SU-DHL-6 (cell line): Measurements from ENCODE around the gene ANKRD49.
"Not testable (repeated sequence)": the region's sequence is repeated elsewhere in the genome, so short reads cannot be mapped to it uniquely, and the experiment has no call there.

ENCODE experiments used
- H2AFZ ChIP-seq: fragments of 200-600 bp; sonication (generic); 2 replicates; pipeline ENCODE4 v1.6.1; 2014; ENCODE audit warnings: low read depth, mild to moderate bottlenecking, moderate library complexity, mixed read lengths, antibody characterized with exemption, low read length; ENCODE audit not compliant: severe bottlenecking
- H3F3A ChIP-seq: fragments of 200-600 bp; shearing (Covaris generic); 2 replicates; pipeline ENCODE4 v1.6.0; 2016; ENCODE audit warnings: antibody characterized with exemption, mild to moderate bottlenecking; ENCODE audit not compliant: insufficient read depth
- H3K27ac ChIP-seq: fragments of 200-600 bp; sonication (generic); 2 replicates; pipeline ENCODE4 v1.5.1; 2016; ENCODE audit warnings: low read depth, mild to moderate bottlenecking, low read length, moderate library complexity, mixed read lengths
- H3K27me3 ChIP-seq: fragments of 200-600 bp; sonication (generic), shearing (Covaris generic); 2 replicates; pipeline ENCODE4 v1.6.0; 2014; ENCODE audit warnings: mild to moderate bottlenecking, low read length
- H3K36me3 ChIP-seq: fragments of 200-600 bp; sonication (generic); 2 replicates; pipeline ENCODE4 v1.6.1; 2014; ENCODE audit warnings: mild to moderate bottlenecking, low read length, mixed read lengths
- H3K4me2 ChIP-seq: fragments of 300-600, 200-600 bp; shearing (Covaris generic), sonication (generic); 2 replicates; pipeline ENCODE4 v1.6.0; 2014; ENCODE audit warnings: low read length, low read depth, mild to moderate bottlenecking; ENCODE audit not compliant: poor library complexity, severe bottlenecking
- H3K4me3 ChIP-seq: fragments of 200-600 bp; sonication (generic); 2 replicates; pipeline ENCODE4 v1.5.1; 2014; ENCODE audit warnings: antibody characterized with exemption, low read length, mild to moderate bottlenecking, mixed read lengths; ENCODE audit not compliant: insufficient read depth, poor library complexity, severe bottlenecking
- H3K79me2 ChIP-seq: fragments of 200-600 bp; sonication (generic); 2 replicates; pipeline ENCODE4 v1.6.1; 2014; ENCODE audit warnings: mild to moderate bottlenecking, low read length, moderate library complexity; ENCODE audit not compliant: insufficient read depth
- H3K9ac ChIP-seq: fragments of 200-600 bp; sonication (generic); 2 replicates; pipeline ENCODE4 v1.7.0; 2014; ENCODE audit warnings: mild to moderate bottlenecking, low read length
- H3K9me2 ChIP-seq: fragments of 200-600 bp; sonication (generic); replicated peaks from 2 replicates; pipeline ENCODE4 v1.6.1; 2014; ENCODE audit warnings: low read length; ENCODE audit not compliant: insufficient read depth
- H3K9me3 ChIP-seq: fragments of 200-600 bp; sonication (generic); 2 replicates; pipeline ENCODE4 v1.6.1; 2014; ENCODE audit warnings: low read length, mixed read lengths; ENCODE audit not compliant: insufficient read depth
- H4K20me1 ChIP-seq: fragments of 200-600 bp; sonication (generic); 2 replicates; pipeline ENCODE4 v1.6.1; 2014; ENCODE audit warnings: low read depth, mild to moderate bottlenecking, antibody characterized with exemption, low read length, moderate library complexity, mixed read lengths
- CTCF ChIP-seq: fragments of 200-600 bp; sonication (generic); IDR thresholded peaks from one replicate; pipeline ENCODE4 v1.5.1; 2017; ENCODE audit warnings: antibody characterized with exemption, mild to moderate bottlenecking, low read length, moderate library complexity; ENCODE audit not compliant: insufficient read depth, poor library complexity, severe bottlenecking
- EZH2phosphoT487 ChIP-seq: fragments of 200-600 bp; sonication (generic), shearing (Covaris generic); conservative IDR thresholded peaks from 2 replicates; pipeline ENCODE4 v1.6.1; 2018; ENCODE audit warnings: mild to moderate bottlenecking, antibody characterized with exemption, low read length, moderate library complexity, mixed read lengths

Gene ANKRD49

GRCh38 chr11:94504689-94505293 is 11.0 kb downstream of the ANKRD49 start:
- Histone ChIP-seq H3K4me3 (no peak overlapping the region), H3K9ac (no peak overlapping the region), H2AFZ (no peak overlapping the region), H3K27me3 (no peaks in the 10 kb centered on the region), H3K4me2 (no peak overlapping the region), H3K27ac (no peak overlapping the region), H3K36me3 (peaks cover 5% of the 10 kb centered on the region; the same call in 1 of the 2 replicates), H3K9me2 (no peaks in the 10 kb centered on the region), H3K79me2 (no peaks in the 10 kb centered on the region), H3K9me3 (no peaks in the 10 kb centered on the region), H4K20me1 (0 out of 2 replicates have a peak, but pooled peaks cover 3% of the 10 kb centered on the region), H3F3A (peaks cover 4% of the 10 kb centered on the region; the same call in 1 of the 2 replicates)
- TF ChIP-seq CTCF (peak; percentile 68), EZH2phosphoT487 (no peak)

GRCh38 chr11:94506513-94506912 is 12.7 kb downstream of the ANKRD49 start:
- H3K36me3 ChIP-seq, H4K20me1 ChIP-seq, H3K9me3 ChIP-seq, H3K4me2 ChIP-seq, H3K79me2 ChIP-seq, H3K27me3 ChIP-seq, H3K9ac ChIP-seq, H3F3A ChIP-seq, H3K4me3 ChIP-seq, H3K27ac ChIP-seq, H3K9me2 ChIP-seq, H2AFZ ChIP-seq: not testable (repeated sequence)

GRCh38 chr11:94507485-94507884 is 13.7 kb downstream of the ANKRD49 start:
- H3K27ac ChIP-seq: no peak overlapping the region

More at GRCh38 chr11:94507485-94507884, 13.7 kb downstream of the ANKRD49 start:
- no peak overlapping the region for H2AFZ ChIP-seq
- H3K9me2 ChIP-seq: no peaks in the 10 kb centered on the region
- H3K36me3 ChIP-seq: no peaks in the 10 kb centered on the region
- peaks cover 4% of the 10 kb centered on the region; the same call in 1 of the 2 replicates for H3F3A ChIP-seq
- no peaks in the 10 kb centered on the region for H3K79me2 ChIP-seq
- no peak overlapping the region for H3K4me2 ChIP-seq
- H3K27me3 ChIP-seq: no peaks in the 10 kb centered on the region
- H3K9me3 ChIP-seq: no peaks in the 10 kb centered on the region
- H3K9ac ChIP-seq: no peak overlapping the region
- 0 out of 2 replicates have a peak, but pooled peaks cover 3% of the 10 kb centered on the region for H4K20me1 ChIP-seq
- no peak for TF ChIP-seq CTCF
- TF ChIP-seq EZH2phosphoT487: no peak
- no peak overlapping the region for H3K4me3 ChIP-seq
